Keratinocyte (primary cell): Measurements from ENCODE around the gene FBXO38.

Experiments
- CTCF ChIP-seq, 3 experiments: IDR thresholded peaks in 1 of 3; conservative IDR thresholded peaks in 1 of 3; optimal IDR thresholded peaks in 1 of 3; 2 replicates in 2 of 3; 3 replicates in 1 of 3; pipeline versions ENCODE3 to v1.5.1; 2011; ENCODE audit warnings: low read length in 3 of 3, mild to moderate bottlenecking in 3 of 3, moderate library complexity in 2 of 3, control low read depth in 1 of 3, inconsistent platforms in 1 of 3; ENCODE audit not compliant: insufficient read depth in 2 of 3; ENCODE audit errors: extremely low read depth in 1 of 3
- EZH2 ChIP-seq: IDR thresholded peaks from one replicate; pipeline ENCODE4 v1.6.1; 2012; ENCODE audit warnings: inconsistent platforms, mild to moderate bottlenecking, low read length, moderate library complexity

GRCh38 chr5:148484651-148485050, 100.9 kb downstream of the FBXO38 start:
- TF ChIP-seq CTCF (optimal IDR thresholded peaks at IDR 0.05 in 1 of 3, IDR thresholded peaks at IDR 0.05 in 1 of 3, conservative IDR thresholded peaks at IDR 0.05 in 1 of 3; ENCODE audit: extremely low read depth in 1 of 3, insufficient read depth in 2 of 3, low read length in 3 of 3) = no peak
- TF ChIP-seq EZH2 = no peak
